COLO668 (cell line): ENCODE measurements around the gene FBXO39.
"Not testable (repeated sequence)": the region's sequence is repeated elsewhere in the genome, so short reads cannot be mapped to it uniquely, and the experiment has no call there.

Source experiments
- DNase-seq: peaks from one replicate; lab custom pipeline; 2025; ENCODE audit not compliant: unreplicated experiment; lab: John Stamatoyannopoulos, UW

FBXO39 gene

DNA sequence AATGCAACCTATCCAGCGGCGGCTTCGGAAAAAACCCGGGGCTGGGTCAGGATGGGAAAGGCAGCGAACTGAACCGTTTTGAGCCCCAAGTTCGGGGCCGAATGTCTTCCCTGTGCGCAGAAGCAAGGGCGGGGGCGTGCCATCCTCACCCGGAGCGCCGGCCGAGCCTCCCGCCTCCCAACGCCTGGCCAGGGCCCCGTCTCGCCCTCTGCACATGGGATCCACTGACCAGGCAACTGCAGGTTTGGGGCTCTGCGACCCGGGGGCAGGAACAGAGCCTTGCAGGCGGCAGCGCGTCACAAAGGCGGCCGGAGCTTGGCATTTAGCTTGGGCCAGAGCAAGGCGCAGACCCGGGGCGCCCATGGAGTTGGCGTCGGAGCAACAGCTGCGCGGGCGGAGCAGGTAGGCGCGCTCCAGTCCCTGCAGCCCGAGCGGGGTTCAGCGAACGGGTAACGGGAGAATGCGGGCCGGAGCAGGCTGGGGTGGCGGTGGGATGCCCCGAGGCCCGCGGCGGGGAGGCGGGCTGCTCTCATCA is at the start of gene FBXO39:
FBXO39 (plus strand) TSS at position 345 of the 535 bp plus-strand sequence. CDS start 3,654 bp downstream, outside the sequence.
- DNase-seq: no peak

DNA sequence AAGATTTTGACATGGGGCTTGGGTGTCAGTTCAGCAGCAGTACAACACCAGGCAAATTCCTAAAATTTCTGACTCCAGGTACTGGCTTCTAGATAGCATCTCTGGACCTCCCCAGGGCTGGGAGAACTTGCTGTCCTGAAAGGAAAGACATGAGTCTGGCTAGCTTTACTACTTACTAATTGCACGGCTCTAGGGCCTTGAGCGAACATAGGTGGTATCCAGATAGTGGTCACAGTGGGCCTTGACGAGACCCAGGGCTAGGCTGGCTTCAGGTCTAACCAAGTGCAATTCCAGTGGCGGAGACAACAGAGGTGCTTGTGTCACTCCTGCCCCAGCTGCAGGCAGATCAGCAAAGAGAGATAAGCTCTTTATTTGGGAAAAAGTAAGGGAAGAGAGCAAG is 46.5 kb upstream of the FBXO39 start:
- no peak for DNase-seq

DNA sequence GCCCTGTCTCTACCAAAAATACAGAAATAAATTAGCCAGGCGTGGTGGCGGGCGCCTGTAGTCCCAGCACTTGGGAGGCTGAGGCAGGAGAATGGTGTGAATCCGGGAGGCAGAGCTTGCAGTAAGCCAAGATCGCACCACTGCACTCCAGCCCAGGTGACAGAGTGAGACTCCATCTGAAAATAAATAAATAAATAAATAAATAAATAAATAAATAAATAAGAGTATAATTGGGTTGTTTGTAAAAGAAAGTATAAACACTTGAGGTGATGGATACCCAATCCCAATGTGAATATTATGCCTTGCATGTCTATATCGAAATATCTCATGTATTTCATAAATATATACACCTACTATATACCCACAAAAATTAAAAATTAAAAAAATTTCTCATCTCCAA is 29.4 kb upstream of the FBXO39 start:
- DNase-seq: not testable (repeated sequence)

DNA sequence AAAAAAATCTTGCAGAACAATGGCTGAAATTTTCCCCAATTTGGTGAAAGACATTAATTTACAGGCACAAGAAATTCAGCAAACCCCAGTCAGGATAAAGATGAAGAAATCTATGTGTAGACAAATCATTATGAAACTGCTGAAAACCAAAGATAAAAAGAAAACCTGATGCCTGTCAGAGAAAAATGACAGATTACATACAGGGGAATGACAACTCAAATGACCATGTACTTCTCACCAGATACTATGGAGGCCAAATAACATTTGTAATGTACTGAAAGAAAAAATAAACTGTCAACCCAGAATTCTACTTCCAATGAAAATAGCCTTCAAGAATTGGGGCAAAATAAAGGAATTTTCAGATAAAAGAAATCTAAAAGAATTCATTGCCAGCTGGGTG is 27.4 kb upstream of the FBXO39 start:
- DNase-seq: no peak

DNA sequence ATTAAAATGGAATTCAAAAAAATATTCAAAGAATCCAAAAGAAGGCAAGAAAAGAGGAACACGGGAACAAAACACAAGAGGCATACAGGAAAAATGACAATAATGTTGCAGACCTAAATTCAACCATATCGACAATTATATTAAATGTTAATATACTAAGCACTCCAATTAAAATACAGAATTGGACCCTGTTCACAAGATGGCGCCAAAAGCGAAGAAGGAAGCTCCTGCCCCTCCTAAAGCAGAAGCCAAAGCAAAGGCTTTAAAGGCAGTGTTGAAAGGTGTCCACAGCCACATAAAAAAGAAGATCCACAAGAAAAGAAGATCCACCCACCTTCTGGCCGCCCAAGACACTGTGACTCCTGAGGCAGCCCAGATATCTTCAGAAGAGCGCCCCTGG is 26.5 kb upstream of the FBXO39 start:
- DNase-seq: no peak

DNA sequence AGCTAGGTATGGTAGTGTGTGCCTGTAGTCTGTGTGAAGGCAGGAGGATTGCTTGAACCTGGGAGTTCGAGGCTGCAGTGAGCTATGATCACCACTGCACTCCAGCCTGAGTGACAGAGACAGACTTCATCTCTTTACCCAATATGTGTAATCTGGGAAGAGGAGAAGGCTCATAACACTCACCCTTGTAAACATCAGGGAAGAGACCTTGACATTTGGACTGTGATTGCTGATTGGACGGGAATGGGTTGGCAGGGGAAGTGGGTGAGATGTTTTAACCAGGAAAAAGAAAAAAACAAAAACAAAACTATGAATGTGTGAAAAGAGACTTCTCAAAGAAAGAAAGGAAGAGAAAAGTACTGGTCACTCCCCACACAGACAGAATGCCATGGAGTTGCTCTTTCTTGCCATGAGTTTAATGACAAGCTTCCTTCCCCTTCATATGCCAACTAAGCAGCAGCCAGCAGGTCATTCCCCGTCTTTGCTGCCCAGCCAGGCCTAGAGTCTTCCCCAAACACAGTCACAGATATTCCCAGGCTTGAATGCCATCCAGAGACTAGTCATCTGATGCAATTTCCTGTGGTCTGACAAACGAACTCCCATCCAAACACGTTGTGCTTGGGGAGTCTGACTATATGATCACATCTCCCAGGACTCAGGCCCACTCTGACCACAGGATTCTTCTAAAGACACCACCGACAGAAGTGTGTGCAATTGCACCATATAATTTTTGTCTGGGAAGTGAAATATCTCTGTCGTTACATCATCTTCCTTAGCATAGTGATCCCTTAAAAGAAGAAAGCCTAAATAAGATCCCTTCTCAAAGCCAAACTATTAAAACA is 23.7 kb upstream of the FBXO39 start:
- DNase-seq: no peak

DNA sequence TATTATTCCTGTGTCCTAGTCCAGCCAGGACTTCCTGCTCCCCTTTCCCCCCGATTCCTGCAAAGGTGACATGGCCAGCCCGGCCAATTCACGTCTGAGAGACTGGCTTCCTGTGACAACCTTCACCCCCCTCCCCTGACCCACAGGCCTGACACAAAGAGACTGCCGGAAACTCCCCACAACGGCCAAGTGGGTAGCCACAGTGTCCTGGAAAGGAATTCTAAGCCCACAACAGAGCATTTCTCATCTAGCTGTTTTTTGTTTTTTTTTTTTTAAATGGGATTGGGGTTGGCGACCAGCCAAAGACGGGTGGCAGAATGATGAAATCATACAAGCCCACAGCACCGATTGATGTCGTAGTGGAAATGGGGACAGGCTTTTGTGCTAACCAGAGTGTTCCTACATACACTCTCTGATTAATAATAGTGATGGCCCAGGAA is 23.0 kb upstream of the FBXO39 start:
- DNase-seq: no peak

DNA sequence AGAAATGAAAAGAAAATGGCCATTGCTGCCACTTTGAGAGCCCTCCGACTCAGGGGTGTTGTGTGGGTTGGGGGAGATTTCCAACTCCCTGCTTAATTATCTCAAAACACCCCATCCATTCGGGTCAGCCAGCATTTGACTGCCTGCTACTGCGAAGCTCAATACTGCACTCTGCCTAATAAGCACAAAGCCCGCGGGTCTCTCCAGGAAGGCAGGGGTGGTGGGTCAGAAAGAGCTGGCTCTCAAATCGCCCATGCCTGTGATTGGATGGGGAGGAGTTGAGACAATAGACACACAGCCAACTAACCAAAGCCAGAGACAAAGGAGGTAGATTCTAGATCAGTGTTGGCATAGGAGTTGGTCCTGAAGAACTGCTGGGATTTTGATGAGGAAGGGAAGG is 22.5 kb upstream of the FBXO39 start:
- DNase-seq: no peak

DNA sequence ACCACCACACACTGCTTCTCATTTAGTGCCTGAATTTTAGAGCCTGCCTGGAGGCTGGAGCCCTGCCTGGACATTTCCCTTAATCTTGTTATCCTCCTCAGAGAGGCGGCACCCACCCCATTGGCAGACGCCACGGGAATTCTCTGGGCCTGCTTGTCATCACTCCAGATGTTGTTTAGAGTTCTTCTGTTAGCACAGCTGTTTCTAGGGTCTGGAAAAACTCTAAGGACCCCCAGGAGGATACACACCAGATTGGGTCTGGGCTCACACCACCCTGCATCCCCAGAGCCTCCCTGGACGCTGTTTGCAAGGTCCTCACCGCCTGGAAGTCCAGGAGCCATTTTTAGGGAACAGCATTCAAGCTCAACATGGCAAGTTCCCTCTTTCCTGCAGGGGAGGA is 20.7 kb upstream of the FBXO39 start:
- no peak for DNase-seq

DNA sequence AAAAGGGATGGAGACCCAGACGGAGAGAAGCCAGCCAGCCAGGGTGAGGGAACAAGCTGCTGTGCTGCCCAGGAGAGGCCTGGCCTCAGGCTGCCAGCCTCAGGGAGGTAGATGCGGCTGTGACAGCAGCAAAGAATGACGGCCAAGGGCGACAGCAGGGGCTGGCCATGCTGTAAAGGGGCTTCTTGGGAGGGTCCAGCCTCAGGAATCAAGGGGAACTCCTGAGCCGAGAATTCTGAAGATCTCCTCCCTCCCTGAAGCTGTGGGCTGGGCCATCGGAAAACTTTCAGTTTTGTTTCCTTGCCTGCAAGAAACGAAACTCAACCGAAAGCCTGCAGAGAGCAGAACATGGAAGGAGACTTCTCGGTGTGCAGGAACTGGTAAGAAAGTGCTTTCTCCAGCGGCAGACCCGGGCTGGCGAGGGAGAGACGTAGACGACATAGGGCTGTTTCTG is 20.3 kb upstream of the FBXO39 start, which contains the start of gene XAF1:
XAF1 (plus strand) TSS at position 316 of the 454 bp plus-strand sequence; CDS start at position 349, 33 bp downstream.
- no peak for DNase-seq

DNA sequence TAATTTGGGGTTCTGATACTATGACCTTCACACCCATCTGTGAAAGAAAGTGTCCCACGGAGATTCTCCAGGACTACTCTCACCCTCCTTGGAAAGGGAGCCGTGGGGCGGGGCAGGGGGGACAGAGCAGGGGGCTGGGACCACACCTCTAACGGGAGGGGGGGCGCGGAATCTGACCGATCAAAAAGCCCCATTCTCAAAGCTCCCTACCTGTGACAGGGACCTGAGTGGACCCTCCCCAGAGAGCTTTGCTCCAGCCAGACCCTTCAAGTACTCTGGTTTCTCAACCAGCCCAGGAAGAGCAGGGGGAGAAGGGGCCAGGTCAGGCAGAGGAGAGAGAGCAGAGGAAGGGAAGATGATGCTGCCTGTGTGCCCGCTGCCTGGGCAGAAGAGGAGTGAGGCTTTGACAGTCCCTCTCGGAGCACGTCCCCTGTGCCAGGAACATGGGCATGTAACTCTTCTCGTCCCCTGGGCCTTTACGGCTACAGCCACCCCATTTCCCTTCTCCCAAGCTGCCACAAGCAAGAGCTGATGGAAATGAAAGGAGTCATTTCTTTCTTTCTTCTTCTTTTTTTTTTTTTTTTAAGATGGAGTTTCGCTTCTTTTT is 19.5 kb upstream of the FBXO39 start:
- no peak for DNase-seq

DNA sequence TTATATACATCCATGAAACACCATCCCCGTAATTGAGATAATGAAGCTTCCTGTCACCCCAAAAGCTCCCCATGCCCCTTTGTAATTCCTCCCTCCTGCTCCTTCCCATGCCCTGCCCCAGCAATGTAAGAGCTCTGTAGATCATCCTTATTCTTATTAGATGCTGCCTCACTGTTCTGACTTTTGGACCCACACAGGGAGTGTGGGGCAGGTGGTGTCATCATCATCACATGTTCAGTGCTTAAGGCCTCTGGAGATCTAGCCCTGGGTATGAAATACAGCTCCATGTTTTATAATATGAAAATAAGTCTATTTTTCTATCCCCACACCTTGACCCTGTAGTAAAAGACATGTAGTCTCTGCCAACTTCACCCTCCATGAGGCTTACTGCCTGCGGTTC is 18.3 kb upstream of the FBXO39 start:
- no peak for DNase-seq

DNA sequence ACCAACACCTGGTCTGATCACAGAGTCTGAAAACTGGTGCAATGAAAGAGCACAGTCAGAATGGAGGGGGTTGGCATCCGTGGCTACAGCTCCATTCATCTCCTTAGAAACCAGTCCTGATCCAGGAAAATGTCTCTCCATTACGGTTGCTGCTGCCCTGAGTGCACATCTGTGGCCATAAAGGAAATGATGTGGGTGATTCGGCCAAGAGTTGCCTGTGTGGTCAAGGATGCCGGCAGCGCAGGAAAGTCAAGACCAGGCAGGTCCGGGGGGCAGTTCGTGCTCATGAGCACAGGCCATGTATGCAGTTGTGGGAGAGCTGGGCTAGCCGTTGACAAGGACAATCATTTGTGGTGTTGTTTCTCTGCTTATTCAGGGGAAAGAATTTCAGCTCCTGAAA is 14.2 kb upstream of the FBXO39 start:
- no peak for DNase-seq

DNA sequence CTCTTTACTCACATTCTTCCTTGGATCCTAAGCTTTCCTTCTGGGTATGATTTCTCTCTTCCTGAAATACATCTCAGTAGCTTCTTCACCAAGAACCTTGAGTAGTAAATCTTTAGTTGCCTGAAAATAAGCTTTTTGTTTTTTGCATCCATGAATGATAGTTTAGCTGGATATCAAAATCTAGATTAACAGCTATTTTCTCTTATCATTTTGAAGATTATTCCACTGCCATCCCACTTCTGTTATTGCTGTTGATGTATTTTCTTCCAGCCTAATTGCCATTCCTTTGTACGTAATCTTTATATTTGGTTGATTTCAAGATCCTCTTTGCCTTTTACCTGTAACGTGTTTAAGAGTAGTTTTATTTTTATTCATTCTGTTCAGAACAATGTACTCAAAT is 7.6 kb upstream of the FBXO39 start:
- DNase-seq: no peak

DNA sequence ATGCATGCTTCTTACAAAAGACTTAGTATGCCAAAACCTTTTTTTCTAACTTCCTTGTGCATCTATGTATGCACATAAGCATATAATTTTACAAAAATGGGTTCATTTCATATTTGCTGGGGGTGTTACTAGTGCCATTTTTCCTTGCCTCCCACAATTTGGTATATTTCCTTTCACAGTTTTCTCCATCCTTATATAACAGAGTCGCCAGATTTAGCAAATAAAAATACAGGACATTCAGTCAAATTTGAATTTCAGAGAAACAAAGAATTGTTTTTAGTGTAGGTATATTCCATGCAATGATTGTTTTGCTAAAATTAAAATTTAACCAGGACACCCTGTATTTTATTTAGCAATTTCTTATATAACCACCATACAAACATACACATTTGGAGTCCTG is 4.0 kb upstream of the FBXO39 start:
- no peak for DNase-seq

DNA sequence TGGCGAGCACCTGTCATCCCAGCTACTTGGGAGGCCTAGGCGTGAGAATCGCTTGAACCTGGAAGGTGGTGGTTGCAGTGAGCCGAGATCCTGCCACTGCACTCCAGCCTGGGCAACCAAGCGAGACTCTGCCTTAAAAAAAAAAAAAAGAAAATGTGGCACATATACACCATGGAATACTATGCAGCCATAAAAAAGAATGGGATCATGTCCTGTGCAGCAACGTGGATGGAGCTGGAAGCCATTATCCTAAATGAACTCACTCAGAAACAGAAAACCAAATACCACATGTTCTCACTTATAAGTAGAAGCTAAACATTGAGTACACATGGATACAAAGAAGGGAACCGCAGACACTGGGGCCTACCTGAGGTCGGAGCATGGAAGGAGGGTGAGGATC is 1.1 kb upstream of the FBXO39 start:
- not testable (repeated sequence) for DNase-seq

DNA sequence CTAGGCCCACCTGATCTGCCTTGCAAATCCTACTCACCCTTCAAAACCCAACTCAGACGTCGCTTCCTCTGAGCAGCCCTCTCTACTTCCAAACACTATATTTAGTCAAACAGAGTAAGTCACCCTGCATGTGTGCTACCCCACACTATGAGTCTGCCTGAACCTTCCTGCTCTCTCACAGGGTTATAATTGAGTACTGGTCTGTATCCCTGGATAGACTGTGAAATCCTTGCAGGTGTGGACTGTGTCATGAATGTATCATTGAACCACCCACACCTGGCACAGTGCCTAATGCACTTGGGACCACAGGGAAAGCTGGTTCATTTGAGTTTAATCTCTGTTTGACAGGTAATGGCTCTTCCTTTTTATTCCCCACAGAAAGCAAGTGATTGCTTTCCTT is 3.4 kb downstream of the FBXO39 start:
- DNase-seq: no peak

DNA sequence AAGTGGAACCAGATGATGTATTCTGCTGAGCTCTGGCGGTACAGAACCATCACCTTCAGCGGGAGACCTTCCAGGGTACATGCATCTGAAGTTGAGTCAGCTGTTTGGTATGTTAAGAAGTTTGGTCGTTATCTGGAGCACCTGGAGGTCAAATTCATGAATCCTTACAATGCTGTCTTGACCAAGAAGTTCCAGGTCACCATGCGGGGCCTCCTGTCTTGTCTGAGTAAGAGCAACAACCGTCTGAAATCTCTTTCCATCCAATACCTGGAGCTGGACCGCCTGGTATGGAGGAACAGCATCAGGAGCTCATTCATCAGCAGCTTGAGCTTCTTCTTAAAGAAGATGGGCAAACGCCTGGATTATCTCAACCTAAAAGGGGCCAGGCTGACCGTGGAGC is 4.0 kb downstream of the FBXO39 start:
- DNase-seq: no peak

DNA sequence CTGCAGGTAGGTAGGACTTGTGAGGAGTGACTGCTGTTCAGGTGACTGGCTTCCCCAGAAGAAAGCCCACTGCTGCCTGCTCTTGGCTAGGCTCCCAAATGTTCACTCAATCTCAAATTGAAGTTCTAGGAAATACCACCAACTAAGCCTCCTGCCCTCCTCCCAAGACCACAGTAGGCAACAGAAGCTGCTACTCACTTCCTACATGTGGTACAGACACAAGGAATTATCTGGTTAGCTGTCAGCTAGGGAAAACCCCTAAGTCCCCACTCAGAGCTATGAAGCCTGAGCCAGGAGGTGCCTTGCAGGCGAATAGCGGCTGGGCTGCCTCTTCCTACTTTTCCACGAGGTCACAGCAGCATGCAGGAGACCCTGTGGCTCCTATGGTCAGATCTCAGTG is 4.9 kb downstream of the FBXO39 start:
- no peak for DNase-seq

DNA sequence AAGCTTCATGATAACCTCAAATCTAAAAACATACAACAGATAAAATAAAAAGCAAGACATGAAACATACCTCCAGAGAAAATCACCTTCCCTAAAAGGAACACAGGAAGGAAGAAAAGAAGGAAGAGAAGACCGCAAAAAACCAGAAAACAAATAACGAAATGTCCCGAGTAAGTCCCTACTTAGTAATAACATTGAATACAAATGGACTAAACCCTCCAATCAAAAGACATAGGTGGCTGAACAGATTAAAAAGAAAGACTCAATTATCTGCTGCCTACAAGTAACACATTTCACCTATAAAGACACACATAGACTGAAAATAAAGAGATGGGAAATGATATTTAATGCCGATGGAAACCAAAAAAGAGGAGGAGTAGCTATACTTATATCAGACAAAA is 6.2 kb downstream of the FBXO39 start:
- DNase-seq: no peak

DNA sequence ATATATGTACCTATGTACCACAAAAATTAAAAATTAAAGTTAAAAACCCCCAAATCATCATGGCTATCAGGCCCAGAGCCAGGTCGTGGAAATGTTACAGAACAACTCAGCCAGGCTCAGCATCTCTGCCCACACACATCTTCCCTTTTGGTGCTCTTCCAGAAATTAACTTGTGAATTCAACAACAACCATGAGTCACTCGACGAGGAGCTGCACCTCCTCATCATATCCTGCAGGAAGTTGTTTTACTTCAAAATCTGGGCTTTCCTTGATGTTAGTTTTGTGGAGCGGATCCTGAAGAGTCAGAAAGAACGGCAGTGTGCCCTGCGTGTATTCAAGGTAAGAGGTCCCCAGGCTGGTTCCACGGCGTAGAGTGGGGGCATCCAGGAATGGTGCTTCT is 10.6 kb downstream of the FBXO39 start:
- DNase-seq: no peak

DNA sequence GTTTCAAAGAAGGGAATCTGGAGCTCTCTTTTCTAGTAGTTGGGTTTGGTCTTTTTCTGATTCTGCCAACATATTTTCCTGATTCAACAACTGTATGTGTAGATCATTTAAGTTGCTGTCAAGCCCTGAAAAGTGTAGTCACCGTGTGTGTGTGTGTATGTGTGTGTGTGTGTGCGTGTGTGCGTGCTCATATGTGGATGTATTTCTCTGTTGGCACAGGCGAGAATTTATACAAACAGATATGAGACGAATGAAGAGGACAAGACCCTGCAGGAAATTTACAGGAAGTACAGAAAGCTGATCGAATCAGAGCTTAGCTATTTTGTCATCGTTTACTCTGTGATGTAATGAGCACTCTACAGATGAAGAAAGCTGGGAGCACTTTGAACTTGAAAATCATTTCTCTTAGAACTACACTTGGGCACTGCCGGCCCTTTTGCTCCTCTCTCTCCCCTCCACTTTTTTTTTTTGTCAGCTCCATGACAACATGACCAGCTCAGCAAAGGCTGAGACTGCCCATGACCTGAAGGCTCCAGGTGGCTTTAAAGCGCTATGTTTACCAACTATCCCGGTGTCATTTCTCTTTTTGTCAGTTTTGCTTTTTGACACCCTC is 11.2 kb downstream of the FBXO39 start:
- DNase-seq: no peak
